ENCODE results near the gene PLPPR3. TPM values are rescaled to one million over a fixed set of nuclear protein-coding genes. Genes with fewer than 3 reads are reported as not detected.

Gene PLPPR3
- total RNA-seq, 1 experiment from 2014 or later: 57.9 TPM

DNA sequence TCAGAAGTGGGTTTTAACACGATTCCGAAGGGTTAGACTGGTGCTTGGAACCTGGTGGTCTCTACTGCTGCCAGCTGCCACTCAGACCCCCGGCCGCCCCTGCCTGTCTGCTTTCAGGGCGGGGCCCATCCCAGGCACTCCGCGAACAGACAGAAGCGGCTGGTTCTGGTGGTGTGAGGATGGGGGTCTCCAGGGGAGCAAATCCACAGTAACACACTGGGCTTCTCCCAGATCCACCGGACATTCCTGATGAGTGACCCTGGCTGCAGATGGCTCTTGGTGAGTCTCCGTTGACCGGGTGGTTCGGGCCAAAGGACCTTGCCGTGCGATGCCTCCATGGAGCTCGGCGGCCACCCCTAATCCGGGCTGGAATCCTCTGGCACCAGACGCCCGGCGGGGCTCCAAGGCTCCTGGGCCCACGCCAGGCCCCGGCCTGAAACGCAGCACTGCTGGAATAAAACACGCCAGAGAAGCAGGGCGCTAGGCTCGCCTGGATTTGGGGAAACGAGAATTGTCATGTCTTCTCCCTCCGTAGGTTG is 26.6 kb downstream of the PLPPR3 start:
- Histone ChIP-seq H4K20me1 (ENCODE audit: control insufficient read depth, insufficient read depth, insufficient read length) (peaks cover 4% of the 10 kb centered on the region), H3K56ac (ENCODE audit: insufficient read length, low read depth, low read length) (no peak overlapping the region), H2BK5ac (ENCODE audit: insufficient read length, low read length) (no peak overlapping the region), H3K27me3 (ENCODE audit: insufficient read depth, low read length) (no peaks in the 10 kb centered on the region), H4K5ac (ENCODE audit: insufficient read length, low read depth, low read length) (no peak overlapping the region), H2AK5ac (ENCODE audit: insufficient read length, low read length) (no peak overlapping the region), H3K4me2 (ENCODE audit: insufficient read depth, insufficient read length, low read length) (no peak overlapping the region), H3K23me2 (ENCODE audit: insufficient read length, low read depth, low read length, poor library complexity, severe bottlenecking) (peaks cover 9% of the 10 kb centered on the region), H4K91ac (ENCODE audit: insufficient read length, low read depth, low read length) (no peak overlapping the region), H3K9ac (ENCODE audit: extremely low read depth, insufficient read length, low read length) (no peak overlapping the region), H3K4me1 (ENCODE audit: insufficient read depth, low read length) (no peaks in the 10 kb centered on the region; the same call in 1 of the 2 replicates), H3K9me3 (ENCODE audit: control insufficient read depth, low read depth, low read length) (no peaks in the 10 kb centered on the region), H3K23ac (ENCODE audit: insufficient read length, low read depth, low read length) (no peak overlapping the region), H2BK12ac (ENCODE audit: insufficient read length, low read depth, low read length) (no peak overlapping the region), H3K4ac (ENCODE audit: low read depth, low read length) (no peak overlapping the region), H2BK15ac (ENCODE audit: low read depth, low read length) (no peak overlapping the region), H3K27ac (ENCODE audit: insufficient read length, low read depth, low read length) (no peak overlapping the region), H3K18ac (ENCODE audit: insufficient read length, low read depth, low read length) (no peak overlapping the region), H2BK120ac (ENCODE audit: low read depth, low read length, poor library complexity, severe bottlenecking) (no peak overlapping the region), H3K14ac (ENCODE audit: insufficient read depth, low read length) (no peak overlapping the region), H2AFZ (ENCODE audit: low read length) (no peak overlapping the region), H4K8ac (replicated peaks; ENCODE audit: insufficient read length, low read depth, low read length) (no peak overlapping the region), H3T11ph (ENCODE audit: low read length) (no peak overlapping the region), H2BK20ac (ENCODE audit: low read depth, low read length, poor library complexity, severe bottlenecking) (no peak overlapping the region), H3K79me1 (ENCODE audit: insufficient read depth, low read depth, low read length, poor library complexity, severe bottlenecking) (no peaks in the 10 kb centered on the region), H3K79me2 (ENCODE audit: insufficient read depth, low read length) (peaks cover 20% of the 10 kb centered on the region)
- Mint-ChIP-seq H3K36me3 (ENCODE audit: insufficient read depth in 1 of 3, low read depth in 3 of 3) (peaks cover 15 to 19% (median 19%) of the 10 kb centered on the region in 3 experiments; a peak in 6 of 7 replicates), H3K4me1 (peaks cover 19 to 31% of the 10 kb centered on the region in 2 experiments), H3K4me3 (no peak overlapping the region), H3K27ac (no peak overlapping the region), H3K9me3 (no peaks in the 10 kb centered on the region; a peak in 1 of 5 replicates), H3K27me3 (ENCODE audit: low read depth) (no peaks in the 10 kb centered on the region)
- peak; percentile 32 for DNase-seq
- no CpG with 5 or more reads among the region's 28 CpGs for WGBS (ENCODE audit: extremely low coverage, insufficient read length, low lambda C conversion rate)
- TF ChIP-seq, protein P1, sequence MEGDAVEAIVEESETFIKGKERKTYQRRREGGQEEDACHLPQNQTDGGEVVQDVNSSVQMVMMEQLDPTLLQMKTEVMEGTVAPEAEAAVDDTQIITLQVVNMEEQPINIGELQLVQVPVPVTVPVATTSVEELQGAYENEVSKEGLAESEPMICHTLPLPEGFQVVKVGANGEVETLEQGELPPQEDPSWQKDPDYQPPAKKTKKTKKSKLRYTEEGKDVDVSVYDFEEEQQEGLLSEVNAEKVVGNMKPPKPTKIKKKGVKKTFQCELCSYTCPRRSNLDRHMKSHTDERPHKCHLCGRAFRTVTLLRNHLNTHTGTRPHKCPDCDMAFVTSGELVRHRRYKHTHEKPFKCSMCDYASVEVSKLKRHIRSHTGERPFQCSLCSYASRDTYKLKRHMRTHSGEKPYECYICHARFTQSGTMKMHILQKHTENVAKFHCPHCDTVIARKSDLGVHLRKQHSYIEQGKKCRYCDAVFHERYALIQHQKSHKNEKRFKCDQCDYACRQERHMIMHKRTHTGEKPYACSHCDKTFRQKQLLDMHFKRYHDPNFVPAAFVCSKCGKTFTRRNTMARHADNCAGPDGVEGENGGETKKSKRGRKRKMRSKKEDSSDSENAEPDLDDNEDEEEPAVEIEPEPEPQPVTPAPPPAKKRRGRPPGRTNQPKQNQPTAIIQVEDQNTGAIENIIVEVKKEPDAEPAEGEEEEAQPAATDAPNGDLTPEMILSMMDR (conservative IDR thresholded peaks at IDR 0.05): no peak

Data from H9 (cell line).